Adrenal gland (tissue), 5 donors: ENCODE data around the gene MEIOC.
"Not testable (repeated sequence)": the region's sequence is repeated elsewhere in the genome, so short reads cannot be mapped to it uniquely, and the experiment has no call there.

Source experiments
- POLR2A ChIP-seq, 2 donors: fragments of 450-650 bp; IDR thresholded peaks; one replicate each; pipeline ENCODE4 v1.6.1; 2017; ENCODE audit warnings: antibody characterized with exemption in 2 of 2, mild to moderate bottlenecking in 2 of 2, moderate library complexity in 1 of 2
- TF ChIP-seq, protein P1 (sequence below), 6 experiments: fragments of 450-650 bp in 4 of 6; fragments of 200-600 bp in 2 of 6; sonication (generic) in 1 of 6; IDR thresholded peaks; 1 replicate in 5 of 6; 2 replicates in 1 of 6; pipeline versions ENCODE4 v1.5.1 to v1.8.0; 2016 to 2021; ENCODE audit warnings: antibody characterized with exemption in 6 of 6, mild to moderate bottlenecking in 2 of 6, moderate library complexity in 1 of 6
- donor health status: DM: no; HTN: no; CAD: no.

DNA sequence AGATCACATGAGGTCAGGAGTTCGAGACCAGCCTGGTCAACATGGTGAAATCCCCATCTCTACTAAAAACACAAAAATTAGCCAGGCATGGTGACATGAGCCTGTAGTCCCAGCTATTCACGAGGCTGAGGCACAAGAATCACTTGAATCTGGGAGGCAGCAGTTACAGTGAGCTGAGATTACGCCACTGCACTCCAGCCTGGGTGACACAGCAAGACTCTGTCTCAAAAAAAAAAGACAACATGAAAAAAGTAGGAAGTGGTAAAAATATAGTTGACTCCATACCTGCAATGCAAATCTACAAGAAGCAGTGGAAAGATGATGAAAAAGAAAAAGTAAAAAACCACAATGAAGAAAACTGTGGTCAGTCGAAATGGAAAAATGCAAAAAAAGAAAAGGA, 27.0 kb downstream of the MEIOC start:
- TF ChIP-seq, protein P1, sequence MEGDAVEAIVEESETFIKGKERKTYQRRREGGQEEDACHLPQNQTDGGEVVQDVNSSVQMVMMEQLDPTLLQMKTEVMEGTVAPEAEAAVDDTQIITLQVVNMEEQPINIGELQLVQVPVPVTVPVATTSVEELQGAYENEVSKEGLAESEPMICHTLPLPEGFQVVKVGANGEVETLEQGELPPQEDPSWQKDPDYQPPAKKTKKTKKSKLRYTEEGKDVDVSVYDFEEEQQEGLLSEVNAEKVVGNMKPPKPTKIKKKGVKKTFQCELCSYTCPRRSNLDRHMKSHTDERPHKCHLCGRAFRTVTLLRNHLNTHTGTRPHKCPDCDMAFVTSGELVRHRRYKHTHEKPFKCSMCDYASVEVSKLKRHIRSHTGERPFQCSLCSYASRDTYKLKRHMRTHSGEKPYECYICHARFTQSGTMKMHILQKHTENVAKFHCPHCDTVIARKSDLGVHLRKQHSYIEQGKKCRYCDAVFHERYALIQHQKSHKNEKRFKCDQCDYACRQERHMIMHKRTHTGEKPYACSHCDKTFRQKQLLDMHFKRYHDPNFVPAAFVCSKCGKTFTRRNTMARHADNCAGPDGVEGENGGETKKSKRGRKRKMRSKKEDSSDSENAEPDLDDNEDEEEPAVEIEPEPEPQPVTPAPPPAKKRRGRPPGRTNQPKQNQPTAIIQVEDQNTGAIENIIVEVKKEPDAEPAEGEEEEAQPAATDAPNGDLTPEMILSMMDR (IDR thresholded peaks at IDR 0.05) = not testable (repeated sequence)
- not testable (repeated sequence) for TF ChIP-seq POLR2A (IDR thresholded peaks at IDR 0.05)
